MM.1S (cell line): ENCODE results near the gene HTR5A.

Source experiments
- DNase-seq: peaks from one replicate; pipeline ENCODE4 v3.0.0-alpha.2; 2015
- H2AFZ ChIP-seq: fragments of 300-600 bp; sonication (generic); 2 replicates; pipeline ENCODE4 v1.6.0; 2016; ENCODE audit warnings: antibody characterized with exemption, low read length
- H3F3A ChIP-seq: fragments of 300-600 bp; sonication (generic); 2 replicates; pipeline ENCODE4 v1.6.1; 2016; ENCODE audit warnings: mild to moderate bottlenecking, antibody characterized with exemption, low read length, moderate library complexity, mixed read lengths; ENCODE audit not compliant: insufficient read depth
- H3K27ac ChIP-seq: fragments of 300-600 bp; sonication (generic); 2 replicates; pipeline ENCODE4 v1.5.1; 2016; ENCODE audit warnings: mild to moderate bottlenecking, low read length
- H3K27me3 ChIP-seq: fragments of 300-600 bp; sonication (generic); replicated peaks from 2 replicates; pipeline ENCODE4 v1.6.0; 2016; ENCODE audit warnings: low read length; ENCODE audit not compliant: insufficient read depth
- H3K36me3 ChIP-seq: fragments of 300-600 bp; sonication (generic); replicated peaks from 2 replicates; pipeline ENCODE4 v1.6.1; 2016; ENCODE audit warnings: mild to moderate bottlenecking, low read length, mixed read lengths; ENCODE audit not compliant: insufficient read depth
- H3K4me1 ChIP-seq: fragments of 300-600 bp; sonication (generic); 2 replicates; pipeline ENCODE4 v1.6.1; 2016; ENCODE audit warnings: low read length, mixed read lengths
- H3K4me2 ChIP-seq: fragments of 300-600 bp; sonication (generic); 2 replicates; pipeline ENCODE4 v1.6.0; 2016; ENCODE audit warnings: low read depth, low read length
- H3K4me3 ChIP-seq: fragments of 300-600 bp; sonication (generic); 2 replicates; pipeline ENCODE4 v1.5.1; 2016; ENCODE audit warnings: low read length, mixed read lengths
- H3K79me2 ChIP-seq: fragments of 300-600 bp; sonication (generic); 2 replicates; pipeline ENCODE4 v1.6.1; 2016; ENCODE audit warnings: mixed run types, low read length, mixed read lengths
- H3K9ac ChIP-seq: fragments of 300-600 bp; sonication (generic); 2 replicates; pipeline ENCODE4 v1.6.1; 2016; ENCODE audit warnings: low read length, mixed read lengths
- H3K9me2 ChIP-seq: fragments of 300-600 bp; sonication (generic); replicated peaks from 2 replicates; pipeline ENCODE4 v1.6.1; 2016; ENCODE audit warnings: mild to moderate bottlenecking, low read length, mixed read lengths; ENCODE audit not compliant: insufficient read depth
- H3K9me3 ChIP-seq: fragments of 300-600 bp; sonication (generic); replicated peaks from 2 replicates; pipeline ENCODE4 v1.6.1; 2016; ENCODE audit warnings: mild to moderate bottlenecking, low read length, mixed read lengths; ENCODE audit not compliant: insufficient read depth
- H4K20me1 ChIP-seq: fragments of 300-600 bp; sonication (generic); 2 replicates; pipeline ENCODE4 v1.6.1; 2016; ENCODE audit warnings: mild to moderate bottlenecking, low read length, moderate library complexity, mixed read lengths; ENCODE audit not compliant: insufficient read depth
- EZH2 ChIP-seq: fragments of 300-600 bp; sonication (generic); optimal IDR thresholded peaks from 2 replicates; pipeline ENCODE3; 2017; ENCODE audit warnings: low read depth, mild to moderate bottlenecking, antibody characterized with exemption, low read length, mixed read lengths
- EZH2phosphoT487 ChIP-seq: fragments of 300-600 bp; sonication (generic); IDR thresholded peaks from 2 replicates; pipeline ENCODE4 v1.6.1; 2018; ENCODE audit warnings: antibody characterized with exemption, low read length
- TF ChIP-seq, protein P1 (sequence below): fragments of 300-600 bp; sonication (generic); IDR thresholded peaks from 2 replicates; pipeline ENCODE4 v1.5.1; 2016; ENCODE audit warnings: antibody characterized with exemption, low read length, mixed read lengths

The HTR5A gene

DNA sequence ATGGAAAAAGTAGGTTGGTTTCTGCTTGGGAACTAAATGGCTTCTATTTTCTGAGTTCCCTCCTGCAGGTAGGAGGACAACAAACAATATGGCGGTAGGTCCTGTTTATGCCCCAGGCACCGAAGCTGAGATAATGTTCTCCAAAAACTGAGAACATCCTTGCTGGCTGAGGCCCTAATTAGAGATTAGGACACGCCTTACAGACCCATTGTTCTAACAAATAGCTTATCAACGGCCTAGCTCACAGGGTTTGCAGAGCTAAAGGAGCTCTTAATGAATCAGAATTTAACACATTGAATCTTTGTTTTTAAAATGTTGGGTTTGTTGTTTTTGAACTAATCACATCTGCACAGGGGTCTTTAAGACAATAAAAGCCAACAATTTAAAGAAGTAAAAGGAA, 37.0 kb downstream of the HTR5A start:
- Histone ChIP-seq H3K4me3 (no peak overlapping the region), H3K27me3 (no peaks in the 10 kb centered on the region), H4K20me1 (no peaks in the 10 kb centered on the region), H3K79me2 (no peaks in the 10 kb centered on the region), H2AFZ (no peak overlapping the region), H3F3A (no peaks in the 10 kb centered on the region), H3K9ac (no peak overlapping the region), H3K36me3 (no peaks in the 10 kb centered on the region), H3K4me1 (no peaks in the 10 kb centered on the region), H3K27ac (no peak overlapping the region), H3K9me2 (no peaks in the 10 kb centered on the region), H3K4me2 (no peak overlapping the region), H3K9me3 (no peaks in the 10 kb centered on the region)
- TF ChIP-seq EZH2phosphoT487: no peak
- TF ChIP-seq EZH2: no peak
- TF ChIP-seq, protein P1, sequence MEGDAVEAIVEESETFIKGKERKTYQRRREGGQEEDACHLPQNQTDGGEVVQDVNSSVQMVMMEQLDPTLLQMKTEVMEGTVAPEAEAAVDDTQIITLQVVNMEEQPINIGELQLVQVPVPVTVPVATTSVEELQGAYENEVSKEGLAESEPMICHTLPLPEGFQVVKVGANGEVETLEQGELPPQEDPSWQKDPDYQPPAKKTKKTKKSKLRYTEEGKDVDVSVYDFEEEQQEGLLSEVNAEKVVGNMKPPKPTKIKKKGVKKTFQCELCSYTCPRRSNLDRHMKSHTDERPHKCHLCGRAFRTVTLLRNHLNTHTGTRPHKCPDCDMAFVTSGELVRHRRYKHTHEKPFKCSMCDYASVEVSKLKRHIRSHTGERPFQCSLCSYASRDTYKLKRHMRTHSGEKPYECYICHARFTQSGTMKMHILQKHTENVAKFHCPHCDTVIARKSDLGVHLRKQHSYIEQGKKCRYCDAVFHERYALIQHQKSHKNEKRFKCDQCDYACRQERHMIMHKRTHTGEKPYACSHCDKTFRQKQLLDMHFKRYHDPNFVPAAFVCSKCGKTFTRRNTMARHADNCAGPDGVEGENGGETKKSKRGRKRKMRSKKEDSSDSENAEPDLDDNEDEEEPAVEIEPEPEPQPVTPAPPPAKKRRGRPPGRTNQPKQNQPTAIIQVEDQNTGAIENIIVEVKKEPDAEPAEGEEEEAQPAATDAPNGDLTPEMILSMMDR: no peak
- no peak for DNase-seq

DNA sequence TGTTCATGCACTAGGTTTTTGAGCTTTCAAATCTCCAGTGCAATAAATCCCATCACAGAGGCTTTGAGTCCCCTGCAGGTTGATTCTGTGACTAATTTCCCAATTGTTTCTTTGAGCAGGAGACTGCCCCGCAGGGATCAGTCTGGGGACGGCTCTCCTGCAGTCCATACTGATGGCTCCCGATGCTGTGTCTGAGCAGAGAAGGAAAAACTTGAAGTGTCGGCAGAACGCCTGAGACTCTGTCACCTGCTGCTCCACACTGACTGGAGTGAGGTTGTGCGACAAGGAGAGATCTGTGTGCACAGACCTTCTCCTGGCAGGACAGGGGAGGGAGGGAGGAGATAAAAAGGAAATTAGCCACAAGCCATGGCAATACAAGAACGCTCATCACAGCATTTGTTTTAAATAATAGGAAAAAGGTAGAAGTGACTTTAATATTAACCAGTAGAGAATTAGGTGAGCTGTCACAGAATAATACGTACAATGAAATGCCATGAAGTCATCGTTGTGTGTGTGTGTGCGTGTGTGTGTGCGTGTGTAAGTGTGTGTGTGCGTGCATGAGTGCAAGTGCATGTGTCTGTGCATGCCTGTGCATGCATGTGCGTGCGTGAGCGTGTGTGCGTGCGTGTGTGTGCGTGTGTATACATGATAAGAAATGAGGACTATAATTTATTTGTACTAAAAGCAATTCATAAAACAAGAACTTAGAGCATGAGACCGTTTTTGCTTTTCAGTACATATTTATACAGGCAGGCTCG, 38.2 kb downstream of the HTR5A start:
- DNase-seq: no peak
- TF ChIP-seq EZH2phosphoT487: no peak
- no peak for TF ChIP-seq EZH2
- TF ChIP-seq, protein P1: no peak
- H3K4me1 ChIP-seq: no peaks in the 10 kb centered on the region
- no peaks in the 10 kb centered on the region for H3K79me2 ChIP-seq
- H3K9me2 ChIP-seq: no peaks in the 10 kb centered on the region
- no peaks in the 10 kb centered on the region for H3F3A ChIP-seq
- no peak overlapping the region for H3K4me3 ChIP-seq
- no peaks in the 10 kb centered on the region for H3K27me3 ChIP-seq
- no peaks in the 10 kb centered on the region for H4K20me1 ChIP-seq
- H2AFZ ChIP-seq: no peak overlapping the region
- no peak overlapping the region for H3K9ac ChIP-seq
- no peak overlapping the region for H3K27ac ChIP-seq
- H3K9me3 ChIP-seq: no peaks in the 10 kb centered on the region
- H3K4me2 ChIP-seq: no peak overlapping the region
- H3K36me3 ChIP-seq: no peaks in the 10 kb centered on the region

DNA sequence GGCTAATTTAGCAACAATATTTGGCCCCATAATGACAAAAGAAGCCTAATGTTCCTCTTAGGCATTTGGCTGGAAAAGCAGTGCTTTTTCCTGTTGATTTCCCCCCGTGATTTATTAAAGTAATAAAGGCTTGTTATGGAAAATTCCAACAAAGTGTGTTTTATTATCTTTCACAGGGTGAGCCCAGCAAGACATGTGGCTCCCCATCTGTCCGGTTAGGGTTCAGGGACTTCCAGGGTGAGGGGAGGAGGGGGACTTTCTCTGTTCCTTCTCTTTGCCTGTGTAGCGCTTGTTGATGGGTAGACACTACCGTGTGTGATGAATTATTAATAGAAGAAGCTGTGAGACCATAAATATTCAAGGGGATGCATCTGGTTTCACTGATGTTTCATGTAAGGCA, 39.0 kb downstream of the HTR5A start:
- Histone ChIP-seq H4K20me1 (no peaks in the 10 kb centered on the region), H2AFZ (no peak overlapping the region), H3K4me1 (no peaks in the 10 kb centered on the region), H3K36me3 (no peaks in the 10 kb centered on the region), H3K79me2 (no peaks in the 10 kb centered on the region), H3K4me3 (no peak overlapping the region), H3K4me2 (no peak overlapping the region), H3K9ac (no peak overlapping the region), H3F3A (no peaks in the 10 kb centered on the region), H3K27me3 (no peaks in the 10 kb centered on the region), H3K9me2 (no peaks in the 10 kb centered on the region), H3K9me3 (no peaks in the 10 kb centered on the region), H3K27ac (no peak overlapping the region)
- DNase-seq: no peak
- no peak for TF ChIP-seq EZH2phosphoT487
- TF ChIP-seq EZH2: no peak
- TF ChIP-seq, protein P1: no peak
